ENCODE results near the gene DPYSL4. TPM values are rescaled to one million over a fixed set of nuclear protein-coding genes. Genes with fewer than 3 reads are reported as not detected.

Gene DPYSL4
- total RNA-seq, 2 donors from 2014 or later, result 4.1 to 22.6 TPM

GRCh38 chr10:132165416-132165980 lies 21.2 kb upstream of the DPYSL4 start:
- no peak for TF ChIP-seq POLR2AphosphoS5 (IDR thresholded peaks at IDR 0.05)
- TF ChIP-seq, protein P1, sequence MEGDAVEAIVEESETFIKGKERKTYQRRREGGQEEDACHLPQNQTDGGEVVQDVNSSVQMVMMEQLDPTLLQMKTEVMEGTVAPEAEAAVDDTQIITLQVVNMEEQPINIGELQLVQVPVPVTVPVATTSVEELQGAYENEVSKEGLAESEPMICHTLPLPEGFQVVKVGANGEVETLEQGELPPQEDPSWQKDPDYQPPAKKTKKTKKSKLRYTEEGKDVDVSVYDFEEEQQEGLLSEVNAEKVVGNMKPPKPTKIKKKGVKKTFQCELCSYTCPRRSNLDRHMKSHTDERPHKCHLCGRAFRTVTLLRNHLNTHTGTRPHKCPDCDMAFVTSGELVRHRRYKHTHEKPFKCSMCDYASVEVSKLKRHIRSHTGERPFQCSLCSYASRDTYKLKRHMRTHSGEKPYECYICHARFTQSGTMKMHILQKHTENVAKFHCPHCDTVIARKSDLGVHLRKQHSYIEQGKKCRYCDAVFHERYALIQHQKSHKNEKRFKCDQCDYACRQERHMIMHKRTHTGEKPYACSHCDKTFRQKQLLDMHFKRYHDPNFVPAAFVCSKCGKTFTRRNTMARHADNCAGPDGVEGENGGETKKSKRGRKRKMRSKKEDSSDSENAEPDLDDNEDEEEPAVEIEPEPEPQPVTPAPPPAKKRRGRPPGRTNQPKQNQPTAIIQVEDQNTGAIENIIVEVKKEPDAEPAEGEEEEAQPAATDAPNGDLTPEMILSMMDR (IDR thresholded peaks at IDR 0.05), result no peak
- TF ChIP-seq POLR2A (IDR thresholded peaks at IDR 0.05), result no peak
- H3K27me3 ChIP-seq (replicated peaks; ENCODE audit: insufficient read depth), result no peaks in the 10 kb centered on the region
- 88% methylated on average over 13 of the region's 21 CpGs for WGBS

DNA sequence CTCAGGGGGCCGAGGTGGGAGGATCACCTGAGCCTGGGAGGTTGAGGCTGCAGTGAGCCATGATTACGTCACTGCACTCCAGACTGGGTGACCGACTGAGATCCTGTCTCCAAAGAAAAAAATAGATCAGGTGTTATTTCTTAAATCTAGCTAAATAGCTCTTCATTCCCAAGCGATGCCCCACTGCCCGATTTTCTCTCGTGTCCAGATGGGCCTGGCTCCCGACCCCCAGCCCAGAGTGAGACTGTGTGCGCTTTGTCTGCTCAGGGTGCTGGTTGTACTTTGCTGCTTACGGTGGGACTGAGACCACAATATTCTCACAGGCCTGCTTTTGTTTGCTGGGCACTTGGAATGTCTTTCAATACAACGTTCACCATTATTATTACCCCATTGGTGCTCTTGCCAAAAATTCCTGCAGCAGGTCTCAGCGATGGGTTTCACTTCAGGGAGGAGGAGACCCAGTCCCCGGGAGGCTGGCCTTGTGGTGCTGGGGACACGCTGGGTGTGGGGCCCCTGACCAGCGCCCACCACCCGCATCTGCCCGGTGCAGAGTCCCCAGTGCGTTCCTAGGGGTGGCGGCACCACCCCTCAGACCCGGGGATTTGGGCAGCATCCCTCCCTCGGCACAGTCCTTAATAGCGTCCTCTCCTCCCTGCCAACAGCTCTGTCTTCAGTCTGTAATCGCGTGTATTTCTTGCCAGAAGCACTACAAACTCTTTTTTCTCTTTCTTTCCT lies 20.4 kb upstream of the DPYSL4 start:
- H3K36me3 ChIP-seq, result no peaks in the 10 kb centered on the region
- no peaks in the 10 kb centered on the region for H3K9me3 ChIP-seq
- H3K27ac ChIP-seq, result no peak overlapping the region
- WGBS, result 83% methylated on average over 23 of the region's 23 CpGs
- intact Hi-C loops (cut with DNase I), result no loop called here
- TF ChIP-seq, protein P1 (IDR thresholded peaks at IDR 0.05), result no peak
- TF ChIP-seq POLR2A (IDR thresholded peaks at IDR 0.05) (no peak), POLR2AphosphoS5 (IDR thresholded peaks at IDR 0.05) (no peak)
- H3K4me1 ChIP-seq (replicated peaks), result peaks cover 5% of the 10 kb centered on the region
- no peaks in the 10 kb centered on the region for H3K27me3 ChIP-seq (replicated peaks; ENCODE audit: insufficient read depth)
- no peak for DNase-seq (ENCODE audit: low spot score)
- no peak overlapping the region for H3K4me3 ChIP-seq

More at GRCh38 chr10:132165416-132165980, 21.2 kb upstream of the DPYSL4 start:
- peaks cover 5% of the 10 kb centered on the region for H3K4me1 ChIP-seq (replicated peaks)
- no peak overlapping the region for H3K4me3 ChIP-seq
- H3K9me3 ChIP-seq, result no peaks in the 10 kb centered on the region
- no peaks in the 10 kb centered on the region for H3K36me3 ChIP-seq
- no peak overlapping the region for H3K27ac ChIP-seq
- intact Hi-C loops (cut with DNase I), result no loop called here
- DNase-seq (ENCODE audit: low spot score), result no peak

GRCh38 chr10:132167041-132167674 lies 19.6 kb upstream of the DPYSL4 start:
- H3K27ac ChIP-seq, result no peak overlapping the region
- H3K36me3 ChIP-seq, result no peaks in the 10 kb centered on the region
- no peaks in the 10 kb centered on the region for H3K9me3 ChIP-seq
- intact Hi-C loops (cut with DNase I), result no loop called here
- whole genome bisulfite sequencing, result 94% methylated on average over 22 of the region's 22 CpGs
- no peaks in the 10 kb centered on the region for H3K27me3 ChIP-seq (replicated peaks; ENCODE audit: insufficient read depth)
- peaks cover 2% of the 10 kb centered on the region for H3K4me1 ChIP-seq (replicated peaks)
- no peak for DNase-seq (ENCODE audit: low spot score)
- no peak overlapping the region for H3K4me3 ChIP-seq
- TF ChIP-seq POLR2A (IDR thresholded peaks at IDR 0.05) (no peak), POLR2AphosphoS5 (IDR thresholded peaks at IDR 0.05) (no peak)
- TF ChIP-seq, protein P1 (IDR thresholded peaks at IDR 0.05), result no peak

DNA sequence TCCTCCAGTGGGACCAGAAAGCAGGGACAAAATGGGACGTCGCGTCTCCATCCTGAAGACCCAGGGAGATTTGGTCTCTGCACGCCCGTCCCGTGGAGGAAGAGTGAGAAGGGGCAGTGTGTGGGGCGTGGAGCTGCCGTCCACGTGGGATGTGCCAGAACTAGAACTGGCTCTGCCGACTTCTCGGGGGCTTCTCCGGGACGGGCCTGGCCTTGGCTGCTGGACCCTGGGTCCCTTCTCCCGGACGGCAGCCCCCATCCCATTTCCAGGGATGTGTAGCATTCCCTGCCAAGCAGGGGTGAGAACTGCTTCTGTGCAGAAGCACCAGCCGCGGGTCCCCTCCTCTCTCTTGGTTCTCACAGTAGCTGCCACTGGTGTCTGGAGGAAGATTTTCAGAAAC lies 18.8 kb upstream of the DPYSL4 start:
- DNase-seq (ENCODE audit: low spot score), result no peak
- no peaks in the 10 kb centered on the region for H3K36me3 ChIP-seq
- intact Hi-C loops (cut with DNase I), result no loop called here
- no peak overlapping the region for H3K27ac ChIP-seq
- no peaks in the 10 kb centered on the region for H3K4me1 ChIP-seq (replicated peaks)
- WGBS, result 90% methylated on average over 17 of the region's 17 CpGs
- H3K4me3 ChIP-seq, result no peak overlapping the region
- H3K9me3 ChIP-seq, result no peaks in the 10 kb centered on the region
- TF ChIP-seq POLR2A (IDR thresholded peaks at IDR 0.05), result no peak
- no peak for TF ChIP-seq POLR2AphosphoS5 (IDR thresholded peaks at IDR 0.05)
- TF ChIP-seq, protein P1 (IDR thresholded peaks at IDR 0.05), result no peak
- H3K27me3 ChIP-seq (replicated peaks; ENCODE audit: insufficient read depth), result no peaks in the 10 kb centered on the region

Data from prostate gland (tissue), 2 donors.